NCI-H345 (cell line): ENCODE measurements around the gene BCL7B.
"Not testable (repeated sequence)": the region's sequence is repeated elsewhere in the genome, so short reads cannot be mapped to it uniquely, and the experiment has no call there.

Source experiments
- DNase-seq: peaks from one replicate; lab custom pipeline; 2025; lab: John Stamatoyannopoulos, UW

BCL7B gene

DNA sequence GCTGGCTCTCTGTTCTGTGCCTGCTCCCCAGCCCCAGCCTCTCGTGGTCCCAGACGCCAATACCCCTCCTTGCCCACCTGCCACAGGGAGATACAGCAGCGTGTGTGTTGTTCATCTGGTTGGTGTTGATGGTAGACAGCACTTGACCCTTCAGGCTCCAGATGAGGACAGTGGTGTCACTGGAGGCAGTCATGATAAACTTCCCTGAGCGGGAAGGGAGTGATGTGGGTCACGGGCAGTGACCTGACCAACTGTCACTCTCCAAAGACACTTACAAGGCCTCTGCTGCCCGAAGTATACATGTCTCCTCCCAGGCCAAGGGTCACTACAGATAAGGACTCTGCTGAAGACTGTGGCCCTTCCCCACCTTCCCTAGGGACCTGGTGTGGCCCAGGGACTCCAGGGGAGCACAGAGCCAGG lies 15.3 kb upstream of the BCL7B start:
- no peak for DNase-seq

DNA sequence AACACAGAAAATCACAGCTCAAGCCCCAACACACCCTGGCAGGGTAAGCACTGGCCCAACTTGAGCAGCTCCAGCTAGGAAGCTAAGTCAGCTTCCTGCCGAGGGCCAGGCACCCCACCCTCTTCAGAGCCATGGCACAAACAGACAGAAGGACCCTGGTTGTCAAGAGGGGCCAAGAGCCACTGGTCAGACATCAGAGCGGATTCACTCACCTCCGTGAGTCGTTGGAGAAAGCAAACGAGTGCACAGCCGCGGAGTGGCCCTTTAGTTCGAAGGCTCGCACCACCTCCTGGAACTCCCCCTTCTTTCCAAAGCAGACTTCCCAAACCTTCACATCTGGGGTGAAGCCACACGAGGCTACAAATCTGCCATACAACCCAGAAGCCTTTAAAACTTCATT lies 13.5 kb upstream of the BCL7B start:
- DNase-seq, result no peak

DNA sequence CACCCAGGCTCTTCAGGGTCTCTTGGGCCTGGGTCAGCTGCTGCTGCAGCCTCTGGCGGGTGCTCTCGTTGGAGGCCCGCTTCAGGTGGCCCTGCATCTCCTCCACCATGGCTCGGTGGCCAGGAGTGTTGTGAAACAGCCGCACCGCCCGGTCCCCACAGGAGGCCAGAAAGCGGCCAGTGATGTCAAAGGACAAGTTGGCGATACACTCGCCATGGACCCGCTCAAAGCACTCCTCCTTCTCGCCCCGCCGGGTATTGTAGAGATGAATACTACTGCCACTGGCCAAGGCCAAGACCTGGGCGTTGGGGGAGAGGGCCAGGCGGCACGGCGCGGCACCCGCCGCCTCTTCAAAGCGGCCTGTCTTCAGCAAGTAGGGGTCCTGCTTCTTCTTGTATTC lies 13.0 kb upstream of the BCL7B start:
- no peak for DNase-seq

DNA sequence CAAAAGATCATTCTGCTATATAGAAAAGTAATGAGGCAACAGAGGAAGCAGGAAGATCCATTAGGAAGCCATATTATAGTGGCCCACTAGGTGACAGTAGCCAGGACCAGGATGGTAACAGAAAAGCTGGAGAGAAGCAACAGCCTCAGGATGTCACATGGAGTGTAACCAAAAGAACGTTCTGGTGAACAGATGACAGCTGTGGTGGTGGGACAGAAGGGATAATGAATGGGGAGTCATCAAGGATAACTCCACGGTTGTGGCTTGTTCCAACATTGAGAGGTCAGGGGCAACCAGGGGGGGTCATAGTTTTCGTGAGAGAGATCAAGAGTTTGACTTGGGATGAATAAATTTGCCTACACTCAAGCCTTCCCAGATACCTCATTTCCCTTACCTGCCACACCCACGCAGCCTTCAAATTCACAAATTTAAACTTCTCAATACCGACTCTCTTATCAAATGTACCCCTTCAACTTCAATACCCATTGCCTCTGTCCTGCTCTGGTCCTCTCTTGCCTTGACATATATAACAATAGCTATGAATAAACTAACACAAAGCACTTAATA lies 11.6 kb upstream of the BCL7B start:
- no peak for DNase-seq

DNA sequence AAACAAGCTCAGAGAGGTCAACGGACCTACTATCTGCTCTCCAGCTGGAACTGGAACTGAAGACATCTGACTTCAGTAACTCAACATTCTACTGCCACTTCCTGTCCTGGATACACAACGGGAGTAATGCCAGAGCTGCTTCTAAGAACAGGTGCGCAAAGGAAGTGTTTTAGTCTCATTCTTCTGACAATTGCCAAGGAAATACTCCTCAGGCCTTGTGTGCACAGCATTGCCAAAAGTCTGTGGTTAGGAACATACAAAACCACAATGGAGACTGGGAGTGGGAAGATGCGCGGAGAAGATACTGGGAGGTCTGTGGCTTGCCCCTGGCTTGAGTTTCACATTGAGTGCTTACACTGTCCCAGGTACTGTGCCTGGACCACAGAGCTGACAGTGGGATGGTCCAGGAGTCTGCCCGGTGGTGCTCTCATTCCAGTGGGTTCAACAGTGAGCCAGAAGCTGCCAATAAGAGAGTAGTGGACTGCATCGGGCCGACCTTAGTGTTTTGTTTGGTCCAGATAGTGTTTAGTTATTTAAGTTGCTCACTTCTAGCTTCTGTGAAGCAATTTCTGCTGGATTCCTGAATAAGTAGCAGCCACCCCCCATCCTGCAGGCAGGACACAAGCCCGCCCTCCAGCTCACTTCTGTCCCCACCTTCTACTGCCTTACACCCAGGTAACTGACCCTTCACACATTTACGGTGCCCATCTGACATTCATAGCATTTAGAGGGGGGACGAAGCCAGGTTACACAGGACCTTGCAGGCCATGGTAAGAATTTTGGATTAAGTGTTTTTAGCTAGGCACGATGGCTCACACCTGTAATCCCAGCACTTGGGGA lies 10.6 kb upstream of the BCL7B start:
- no peak for DNase-seq

DNA sequence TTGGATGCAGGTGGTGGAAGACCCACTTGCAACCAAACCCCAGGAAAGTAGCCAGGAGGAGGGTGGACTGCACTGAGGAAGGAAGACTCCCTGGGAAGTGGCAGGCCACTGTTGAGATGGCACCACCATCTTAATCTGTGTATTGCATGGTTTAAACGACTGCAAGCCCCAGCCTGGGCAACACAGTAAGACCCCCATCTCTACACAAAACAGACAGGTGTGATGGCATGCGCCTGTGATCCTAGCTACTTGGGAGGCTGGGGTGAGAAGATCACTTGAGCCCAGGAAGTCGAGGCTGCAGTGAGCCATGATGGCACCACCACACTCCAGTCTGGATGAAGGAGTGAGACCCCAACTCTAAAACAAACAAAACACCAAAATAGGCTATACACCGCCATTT lies 9.7 kb upstream of the BCL7B start:
- no peak for DNase-seq

DNA sequence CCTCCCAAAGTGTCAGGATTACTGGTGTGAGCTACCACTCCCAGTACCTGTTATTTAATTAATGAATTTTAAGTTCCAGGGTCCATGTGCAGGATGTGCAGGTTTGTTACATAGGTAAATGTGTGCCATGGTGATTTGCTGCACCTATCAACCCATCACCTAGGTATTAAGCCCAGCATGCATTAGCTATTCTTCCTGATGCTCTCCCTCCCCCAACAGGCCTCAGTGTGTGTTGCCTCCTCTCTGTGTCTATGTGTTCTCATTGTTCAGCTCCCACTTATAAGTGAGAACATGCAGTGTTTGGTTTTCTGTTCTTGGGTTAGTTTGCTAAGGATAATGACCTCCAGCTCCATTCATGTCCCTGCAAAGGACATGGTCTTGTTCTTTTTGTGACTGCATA lies 8.9 kb upstream of the BCL7B start:
- DNase-seq, result not testable (repeated sequence)

DNA sequence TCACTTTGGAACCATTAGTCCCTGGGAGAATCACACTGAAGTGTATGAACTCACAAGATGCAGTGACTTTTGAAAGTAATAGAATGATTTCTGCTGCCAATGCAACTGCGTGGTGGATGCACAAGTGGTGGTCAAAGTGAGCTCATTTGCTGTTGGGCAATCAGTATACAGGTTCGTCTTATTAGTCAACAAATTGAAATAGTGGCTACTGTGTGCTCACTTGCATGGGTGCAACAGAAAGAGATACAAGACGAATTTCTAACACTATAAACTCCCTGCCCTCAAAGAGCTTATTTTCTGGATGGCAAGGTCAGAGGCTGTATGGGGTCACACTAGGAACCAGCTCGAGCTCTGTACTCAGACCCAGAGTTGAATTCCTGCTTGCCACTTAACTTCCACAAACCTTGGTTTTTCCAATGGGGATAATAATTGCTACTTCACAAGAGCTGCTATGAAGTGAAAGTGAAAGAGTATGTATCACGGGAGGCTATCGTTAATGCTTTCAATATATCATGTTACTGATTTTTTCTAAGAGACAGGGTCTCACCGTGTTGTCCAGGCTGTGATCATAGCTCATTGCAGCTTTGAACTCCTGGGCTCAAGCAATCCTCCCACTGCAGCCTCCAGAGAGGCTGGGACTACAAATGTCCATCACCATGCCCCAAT lies 8.3 kb upstream of the BCL7B start:
- DNase-seq, result no peak

DNA sequence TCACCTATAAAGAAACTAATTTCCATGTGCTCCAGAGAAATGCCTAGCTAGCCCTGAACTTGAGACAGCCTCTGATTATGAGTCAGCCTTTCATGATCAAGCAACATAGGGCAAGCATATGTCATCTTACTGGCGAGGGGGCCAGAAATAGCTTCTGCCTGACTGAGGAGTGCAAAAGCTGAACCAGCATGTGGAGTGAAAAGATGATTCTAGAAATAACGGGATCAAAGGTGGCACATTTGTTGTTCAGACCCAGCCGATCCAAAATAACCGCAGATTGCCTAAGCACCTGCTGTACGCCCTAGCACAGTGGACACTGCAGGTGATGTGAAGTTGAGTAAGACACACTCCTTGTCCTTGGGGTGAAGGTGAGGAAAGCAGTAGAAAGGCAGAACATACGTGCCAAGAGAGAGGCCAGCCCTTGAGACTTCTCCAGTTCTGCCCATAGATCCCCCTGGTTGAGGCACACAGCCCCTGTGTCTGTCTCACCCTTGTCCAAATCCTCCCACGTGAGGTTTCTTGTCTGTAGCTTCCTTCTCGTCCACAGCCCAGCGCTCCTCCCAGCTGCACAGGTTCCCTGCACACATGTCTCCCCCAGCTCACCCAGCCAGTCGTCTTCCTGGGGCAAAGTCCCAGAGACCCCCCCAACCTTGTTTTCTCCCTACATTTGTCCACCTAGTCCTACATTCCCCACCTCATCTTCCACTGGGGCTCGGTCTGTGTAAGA lies 2.8 kb upstream of the BCL7B start:
- no peak for DNase-seq

DNA sequence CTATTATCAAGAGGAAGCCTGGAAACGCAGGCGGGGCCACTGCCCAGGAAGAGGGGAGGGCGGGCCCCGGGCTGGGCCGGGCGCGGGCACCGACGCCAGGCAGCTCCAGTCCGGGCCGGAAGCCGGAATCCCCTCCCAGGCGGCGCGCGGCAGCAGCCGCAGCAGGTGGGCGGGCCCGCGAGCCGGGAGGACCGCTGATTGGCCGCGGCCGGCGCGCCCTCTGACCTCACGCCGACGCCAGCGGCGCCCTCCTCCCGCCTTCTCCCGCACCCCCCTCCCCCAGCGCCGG lies 438 bp downstream of the BCL7B start:
- peak; percentile 95 for DNase-seq

DNA sequence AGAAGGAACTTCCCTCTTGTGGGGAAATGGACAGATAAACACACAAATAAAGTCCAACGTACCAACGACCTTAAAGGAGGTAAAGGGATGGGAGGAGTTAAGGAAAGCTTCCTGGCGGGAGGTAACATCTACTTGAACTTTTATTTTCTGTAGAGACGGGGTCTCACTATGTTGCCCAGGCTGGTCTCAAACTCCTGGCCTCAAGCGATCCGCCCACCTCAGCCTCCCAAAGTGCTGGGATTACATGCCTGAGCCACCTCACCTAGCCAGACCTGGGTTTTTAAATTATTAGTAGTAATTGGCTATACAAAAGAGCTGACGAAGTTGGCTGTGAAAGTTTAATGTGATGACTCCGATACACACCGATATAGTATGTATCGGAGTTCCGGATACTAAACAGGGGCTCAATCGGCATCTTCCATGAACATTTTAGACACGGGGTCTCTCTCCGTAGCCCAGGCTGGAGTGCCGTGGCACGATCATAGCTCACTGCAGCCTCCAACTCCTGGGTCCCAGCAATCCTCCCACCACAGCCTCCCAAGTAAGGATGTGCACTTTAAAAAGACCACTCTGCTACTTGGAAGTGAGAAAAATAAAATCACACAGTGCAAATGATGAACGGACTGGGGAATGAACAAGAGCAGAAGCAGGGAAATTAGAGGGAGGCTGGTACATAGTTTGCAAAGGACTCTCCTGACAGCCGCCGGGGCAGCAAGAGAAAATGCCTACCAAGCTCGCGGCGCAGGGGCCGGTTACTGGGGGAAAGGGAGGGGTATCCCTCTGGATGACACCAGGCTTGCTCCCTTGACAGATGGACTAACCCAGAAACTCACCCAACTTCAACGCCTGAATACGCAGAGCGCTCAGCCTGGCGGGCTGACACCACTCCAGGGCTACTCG lies 1.0 kb downstream of the BCL7B start:
- no peak for DNase-seq

DNA sequence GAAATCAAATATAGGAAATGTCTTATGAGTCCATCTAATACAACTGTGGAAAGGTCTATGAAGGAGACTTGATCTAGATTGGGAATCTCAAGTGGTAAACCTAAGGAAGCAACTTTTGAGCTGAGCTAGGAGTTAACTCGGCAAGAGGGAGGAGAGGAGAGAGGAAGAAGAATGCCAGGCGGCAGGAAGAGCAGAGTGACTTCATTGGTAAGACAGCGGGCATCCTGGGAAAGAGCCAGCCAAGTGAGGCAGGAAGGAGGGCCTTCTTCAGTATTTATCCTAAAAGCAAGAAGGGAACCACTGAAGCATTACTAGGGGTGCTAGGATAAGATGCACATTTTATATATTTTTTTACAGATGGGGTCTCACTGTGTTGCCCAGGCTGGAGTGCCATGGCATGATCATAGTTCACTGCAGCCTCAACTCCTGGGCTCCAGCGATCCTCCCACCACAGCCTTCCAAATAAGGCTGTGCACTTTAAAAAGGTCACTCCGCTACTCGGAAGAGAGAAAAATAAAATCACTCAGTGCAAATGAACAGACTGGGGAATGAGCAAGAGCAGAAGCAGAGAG lies 2.0 kb downstream of the BCL7B start:
- no peak for DNase-seq

DNA sequence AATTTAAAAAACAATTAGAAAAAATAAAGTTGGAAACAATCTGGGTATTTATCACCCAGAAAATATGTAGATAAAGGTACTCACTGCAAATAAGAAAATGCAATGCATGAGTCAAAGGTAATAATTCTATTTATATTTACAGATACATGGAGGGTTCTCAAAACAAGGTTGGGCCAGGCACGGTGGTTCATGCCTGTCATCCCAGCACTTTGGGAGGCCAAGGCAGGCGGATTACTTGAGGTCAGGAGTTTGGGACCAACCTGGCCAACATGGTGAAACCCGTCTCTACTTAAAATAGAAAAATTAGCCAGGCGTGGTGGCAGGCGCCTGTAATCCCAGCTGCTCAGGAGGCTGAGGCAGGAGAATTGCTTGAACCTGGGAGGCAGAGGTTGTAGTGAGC lies 7.4 kb downstream of the BCL7B start:
- not testable (repeated sequence) for DNase-seq

DNA sequence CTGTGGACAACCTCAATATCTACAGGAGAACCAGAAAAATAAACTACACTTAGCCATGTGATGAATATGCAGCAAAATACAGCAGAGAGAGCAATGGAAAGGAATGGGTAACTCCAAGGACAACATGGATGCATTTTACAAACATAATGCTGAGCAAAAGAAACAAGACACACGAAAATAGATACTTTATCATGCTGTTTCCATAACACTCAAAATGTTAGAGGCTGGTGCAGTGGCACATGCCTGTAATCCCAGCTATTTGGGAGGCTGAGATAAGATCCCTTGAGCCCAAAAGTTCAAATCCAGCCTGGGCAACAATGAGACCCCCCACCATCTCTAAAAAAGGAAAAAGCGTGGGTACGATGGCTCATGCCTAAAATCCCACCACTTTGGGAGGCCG lies 8.3 kb downstream of the BCL7B start:
- DNase-seq, result no peak

DNA sequence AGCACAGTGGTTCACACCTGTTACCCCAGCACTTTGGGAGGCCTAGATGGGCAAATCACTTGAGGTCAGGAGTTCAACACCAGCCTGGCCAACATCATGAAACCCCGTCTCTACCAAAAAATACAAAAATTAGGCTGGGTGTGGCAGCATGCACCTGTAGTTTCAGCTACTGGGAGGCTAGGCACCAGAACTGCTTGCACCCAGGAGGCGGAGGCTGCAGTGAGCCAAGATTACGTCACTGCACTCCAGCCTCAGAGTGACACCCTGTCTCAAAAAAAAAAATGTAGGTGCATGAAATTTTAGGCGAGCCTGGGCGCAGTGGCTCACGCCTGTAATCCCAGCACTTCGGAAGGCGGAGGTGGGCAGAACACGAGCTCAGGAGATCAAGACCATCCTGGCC lies 9.6 kb downstream of the BCL7B start:
- DNase-seq, result no peak

DNA sequence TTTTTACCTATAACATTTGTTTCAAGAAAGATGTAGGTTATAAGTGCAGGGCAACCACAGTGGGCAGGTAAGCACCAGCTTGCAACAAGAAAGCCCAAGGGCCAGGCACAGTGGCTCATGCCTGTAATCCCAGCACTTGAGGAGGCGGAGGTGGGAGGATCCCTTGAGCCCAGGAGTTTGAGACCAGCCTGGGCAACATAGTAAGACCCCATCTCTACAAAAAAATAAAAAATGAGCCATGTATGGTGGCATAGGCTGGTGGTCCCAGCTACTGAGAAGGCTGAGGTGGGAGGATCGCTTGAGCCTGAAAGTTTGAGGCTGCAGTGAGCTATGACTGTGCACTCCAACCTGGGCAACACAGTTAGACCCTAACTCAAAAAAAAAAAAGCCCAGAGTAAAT lies 12.8 kb downstream of the BCL7B start:
- DNase-seq, result no peak

DNA sequence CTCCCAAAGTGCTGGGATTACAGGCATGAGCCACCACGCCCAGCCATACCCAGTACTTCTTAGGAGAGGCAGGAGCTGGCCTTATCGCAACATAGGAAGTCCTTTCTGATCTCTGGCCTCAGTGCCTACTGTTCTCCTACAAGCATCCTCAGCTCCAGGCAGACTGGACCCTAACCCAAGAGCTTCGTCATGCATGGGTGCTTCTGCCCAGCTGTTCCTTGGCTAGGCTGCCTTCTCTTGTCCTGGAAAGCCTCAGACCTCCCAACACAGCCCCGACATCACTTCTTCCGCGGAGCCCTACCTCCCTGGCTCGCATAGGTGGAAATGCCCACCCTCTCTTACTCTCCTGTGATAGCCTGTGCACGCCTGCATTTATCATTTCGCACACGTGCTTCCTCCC lies 15.8 kb downstream of the BCL7B start:
- no peak for DNase-seq

DNA sequence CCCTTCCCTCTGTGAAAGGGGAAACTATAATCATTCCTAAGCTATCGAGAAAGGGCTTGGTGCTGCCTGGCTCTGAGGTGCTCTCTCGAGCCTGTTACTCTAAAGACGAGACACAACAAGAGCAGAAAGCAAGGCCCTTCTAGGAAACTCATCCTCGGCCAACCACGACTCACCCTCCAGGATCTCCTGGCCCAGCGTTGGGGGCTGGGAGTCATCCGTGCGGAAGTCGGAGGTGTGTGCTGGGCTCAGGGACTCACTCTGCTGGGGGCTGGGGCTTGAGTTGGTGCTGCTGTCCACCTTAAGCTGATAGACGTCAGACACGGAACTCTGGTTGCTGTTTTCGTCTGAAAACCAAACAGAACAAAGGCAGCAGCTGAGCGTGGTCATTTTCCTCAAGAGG lies 17.8 kb downstream of the BCL7B start:
- DNase-seq, result no peak

DNA sequence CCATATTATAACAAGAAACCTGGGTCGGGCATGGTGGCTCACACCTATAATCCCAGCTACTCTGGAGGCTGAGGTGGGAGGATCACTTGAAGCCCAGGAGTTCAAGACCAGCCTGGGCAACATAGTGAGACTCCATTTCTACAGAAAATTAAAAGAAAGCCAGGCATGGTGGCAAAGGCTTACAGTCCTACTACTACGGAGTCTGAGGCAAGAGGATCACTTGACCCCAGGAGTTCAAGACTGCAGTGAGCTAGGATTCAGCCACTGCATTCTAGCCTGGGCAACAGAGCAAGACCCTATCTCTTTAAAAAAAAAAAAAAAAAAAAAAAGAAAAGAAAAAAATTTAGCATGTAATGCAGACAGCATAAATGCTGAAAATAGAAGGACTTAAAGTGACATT lies 19.0 kb downstream of the BCL7B start:
- DNase-seq, result not testable (repeated sequence)

DNA sequence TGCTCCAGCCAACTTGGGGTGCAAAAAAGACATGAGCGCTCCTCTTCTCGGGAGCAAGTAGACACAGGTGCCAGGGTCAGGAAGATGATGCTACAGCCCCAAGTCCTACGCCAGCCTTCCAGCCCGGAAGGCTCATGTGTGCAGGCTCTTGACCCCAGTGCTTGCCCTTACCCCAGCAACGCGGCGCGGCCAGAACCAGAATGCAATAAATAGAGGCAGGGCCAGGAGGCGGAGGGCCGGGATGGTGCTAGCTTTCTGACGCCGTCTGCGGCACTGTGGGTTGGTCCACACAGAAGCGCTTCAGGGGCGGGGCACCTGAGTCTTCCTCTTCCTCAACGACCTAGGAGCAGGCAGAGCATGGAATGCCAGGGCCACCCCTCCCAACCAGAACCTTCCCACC lies 20.4 kb downstream of the BCL7B start:
- DNase-seq, result no peak

DNA sequence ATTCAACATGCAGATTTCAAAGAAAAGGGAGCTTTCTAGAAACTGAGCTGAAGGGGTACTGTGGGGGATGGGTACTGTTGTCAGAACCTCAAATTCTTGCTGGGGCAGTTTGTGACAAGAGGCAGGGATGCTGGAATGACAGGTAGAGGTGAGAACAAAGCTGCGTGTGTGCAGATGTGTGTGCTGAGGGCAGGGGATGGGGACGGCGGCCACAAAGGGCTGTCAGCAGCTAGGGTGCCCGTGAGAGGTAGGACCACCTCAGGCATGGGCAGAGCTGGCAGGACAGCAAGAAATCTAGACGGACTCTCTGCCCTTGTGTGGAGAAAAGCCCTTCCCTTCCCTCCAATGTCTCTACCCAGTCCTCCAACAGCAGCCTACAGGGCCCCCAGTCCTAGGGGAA lies 21.0 kb downstream of the BCL7B start:
- DNase-seq, result no peak

DNA sequence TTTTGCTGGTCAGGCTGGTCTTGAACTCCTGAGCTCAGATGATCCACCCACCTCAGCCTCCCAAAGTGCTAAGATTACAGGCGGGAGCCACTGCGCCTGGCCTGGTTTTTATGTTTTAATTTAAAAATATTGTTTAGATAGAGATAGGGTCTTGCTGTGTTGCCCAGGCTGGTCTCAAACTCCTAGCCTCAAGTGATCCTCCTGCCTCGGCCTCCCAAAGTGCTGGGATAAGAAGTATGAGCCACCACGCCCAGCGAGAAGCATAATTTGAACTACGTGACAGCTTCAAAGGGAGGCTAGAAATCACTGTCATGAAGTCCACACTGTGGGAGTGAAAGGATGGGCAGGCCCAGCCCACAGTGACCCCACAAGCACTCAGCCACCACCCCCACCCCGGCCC lies 21.6 kb downstream of the BCL7B start:
- DNase-seq, result not testable (repeated sequence)
